ENCODE results near the gene AK5. TPM values are rescaled to one million over a fixed set of nuclear protein-coding genes. Genes with fewer than 3 reads are reported as not detected.

Gene AK5
- total and polyA plus RNA-seq, 2 experiments from 2014 or later = 8.8 to 12.2 TPM

GRCh38 chr1:77342745-77343144 is 60.9 kb downstream of the AK5 start:
- no peak for ATAC-seq
- Histone ChIP-seq H2AFZ (no peak overlapping the region), H3F3A (replicated peaks; ENCODE audit: low read depth) (no peaks in the 10 kb centered on the region), H3K27ac (ENCODE audit: low read depth) (no peak overlapping the region), H3K79me2 (replicated peaks; ENCODE audit: insufficient read depth) (no peaks in the 10 kb centered on the region), H3K9me2 (ENCODE audit: insufficient read depth) (no peaks in the 10 kb centered on the region), H3K4me2 (no peak overlapping the region), H4K20me1 (replicated peaks; ENCODE audit: insufficient read depth) (no peaks in the 10 kb centered on the region), H3K4me1 (ENCODE audit: insufficient read depth) (no peaks in the 10 kb centered on the region), H3K4me3 (no peak overlapping the region), H3K27me3 (ENCODE audit: insufficient read depth) (no peaks in the 10 kb centered on the region), H3K36me3 (ENCODE audit: insufficient read depth) (no peaks in the 10 kb centered on the region)
- no peak for TF ChIP-seq ZNF114 (CRISPR knock-in tag; IDR thresholded peaks at IDR 0.05)
- no peak for TF ChIP-seq ETS1 (IDR thresholded peaks at IDR 0.05)
- no peak for TF ChIP-seq ZNF331 (CRISPR knock-in tag; IDR thresholded peaks at IDR 0.05; ENCODE audit: low read depth)
- no peak for TF ChIP-seq CREB1 (CRISPR knock-in tag; IDR thresholded peaks at IDR 0.05; ENCODE audit: low read depth)
- no peak for TF ChIP-seq REST (IDR thresholded peaks at IDR 0.05; ENCODE audit: unreplicated experiment)
- no peak for TF ChIP-seq POLR2AphosphoS5 (IDR thresholded peaks at IDR 0.05; ENCODE audit: low read depth)
- TF ChIP-seq NANOG (IDR thresholded peaks at IDR 0.05; ENCODE audit: borderline replicate concordance) = no peak
- no peak for TF ChIP-seq ZNF462 (CRISPR knock-in tag; IDR thresholded peaks at IDR 0.05)
- TF ChIP-seq CTCF (conservative IDR thresholded peaks at IDR 0.05; ENCODE audit: low read depth in 2 of 2) = no peak
- no peak for TF ChIP-seq STAT1 (IDR thresholded peaks at IDR 0.05; ENCODE audit: unreplicated experiment)
- TF ChIP-seq EZH2 (IDR thresholded peaks at IDR 0.05; ENCODE audit: low read depth, unreplicated experiment) = no peak
- TF ChIP-seq EZH2phosphoT487 (IDR thresholded peaks at IDR 0.05; ENCODE audit: unreplicated experiment) = no peak
- TF ChIP-seq JUNB (IDR thresholded peaks at IDR 0.05; ENCODE audit: unreplicated experiment) = no peak
- H3K4me1 Mint-ChIP-seq = peaks cover 8% of the 10 kb centered on the region
- H3K27me3 Mint-ChIP-seq (ENCODE audit: insufficient read depth, low read depth, poor library complexity) = no peaks in the 10 kb centered on the region
- H3K9me3 Mint-ChIP-seq = no peaks in the 10 kb centered on the region
- no peaks in the 10 kb centered on the region for H3K36me3 Mint-ChIP-seq (ENCODE audit: low read depth)
- no peak for DNase-seq (ENCODE audit: low spot score)
- H3K4me3 Mint-ChIP-seq = no peak overlapping the region
- no peak overlapping the region for H3K27ac Mint-ChIP-seq

Data from GM23338 (cell line).